Measurements from ENCODE around the gene KRTAP5-3.

The KRTAP5-3 gene

GRCh38 chr11:1565904-1566247 lies 42.4 kb downstream of the KRTAP5-3 start:
- TF ChIP-seq CTCF (IDR thresholded peaks at IDR 0.05; ENCODE audit: borderline replicate concordance, extremely low read depth, low read length, poor library complexity, severe bottlenecking) (no peak), EZH2 (IDR thresholded peaks at IDR 0.05; ENCODE audit: borderline replicate concordance, low read depth, low read length, severe bottlenecking) (no peak)
- no peak for DNase-seq
- Histone ChIP-seq H3K27ac (ENCODE audit: low read length) (no peak overlapping the region), H4K20me1 (ENCODE audit: insufficient read depth, low read length) (peaks cover 14% of the 10 kb centered on the region), H3K4me3 (ENCODE audit: low read depth in 1 of 2, low read length in 2 of 2) (no peak overlapping the region), H3K36me3 (ENCODE audit: insufficient read depth, low read length) (no peaks in the 10 kb centered on the region), H3K9ac (ENCODE audit: low read depth, low read length) (no peak overlapping the region), H3K4me1 (ENCODE audit: insufficient read depth, low read length) (no peaks in the 10 kb centered on the region), H3K27me3 (ENCODE audit: insufficient read depth, low read length, poor library complexity) (peaks cover under 1% of the 10 kb centered on the region), H2AFZ (ENCODE audit: low read depth, low read length) (no peak overlapping the region), H3K9me3 (ENCODE audit: insufficient read depth, low read length, severe bottlenecking) (no peaks in the 10 kb centered on the region), H3K4me2 (ENCODE audit: insufficient read depth, low read length) (no peak overlapping the region), H3K79me2 (ENCODE audit: insufficient read depth, low read length) (no peaks in the 10 kb centered on the region)
- ATAC-seq (ENCODE audit: insufficient read depth, low read depth) = no peak

GRCh38 chr11:1565173-1565903 lies 42.9 kb downstream of the KRTAP5-3 start:
- no peak for ATAC-seq (ENCODE audit: insufficient read depth, low read depth)
- no peak overlapping the region for H3K27ac ChIP-seq (ENCODE audit: low read length)
- H2AFZ ChIP-seq (ENCODE audit: low read depth, low read length) = no peak overlapping the region
- H3K27me3 ChIP-seq (ENCODE audit: insufficient read depth, low read length, poor library complexity) = peaks cover 5% of the 10 kb centered on the region
- H3K4me3 ChIP-seq (ENCODE audit: low read depth in 1 of 2, low read length in 2 of 2) = no peak overlapping the region
- DNase-seq = no peak
- no peaks in the 10 kb centered on the region for H3K36me3 ChIP-seq (ENCODE audit: insufficient read depth, low read length)
- H3K4me2 ChIP-seq (ENCODE audit: insufficient read depth, low read length) = no peak overlapping the region
- H3K4me1 ChIP-seq (ENCODE audit: insufficient read depth, low read length) = no peaks in the 10 kb centered on the region
- TF ChIP-seq EZH2 (IDR thresholded peaks at IDR 0.05; ENCODE audit: borderline replicate concordance, low read depth, low read length, severe bottlenecking) (no peak), CTCF (IDR thresholded peaks at IDR 0.05; ENCODE audit: borderline replicate concordance, extremely low read depth, low read length, poor library complexity, severe bottlenecking) (no peak)
- H4K20me1 ChIP-seq (ENCODE audit: insufficient read depth, low read length) = peaks cover 17% of the 10 kb centered on the region
- H3K79me2 ChIP-seq (ENCODE audit: insufficient read depth, low read length) = no peaks in the 10 kb centered on the region
- H3K9ac ChIP-seq (ENCODE audit: low read depth, low read length) = no peak overlapping the region
- no peaks in the 10 kb centered on the region for H3K9me3 ChIP-seq (ENCODE audit: insufficient read depth, low read length, severe bottlenecking)

- Histone ChIP-seq H3K9me3 (ENCODE audit: insufficient read depth, low read length, severe bottlenecking) (no peaks in the 10 kb centered on the region), H3K9ac (ENCODE audit: low read depth, low read length) (no peak overlapping the region), H3K36me3 (ENCODE audit: insufficient read depth, low read length) (no peaks in the 10 kb centered on the region), H2AFZ (ENCODE audit: low read depth, low read length) (no peak overlapping the region), H3K79me2 (ENCODE audit: insufficient read depth, low read length) (no peaks in the 10 kb centered on the region), H3K4me2 (ENCODE audit: insufficient read depth, low read length) (no peak overlapping the region), H3K4me3 (ENCODE audit: low read depth in 1 of 2, low read length in 2 of 2) (no peak overlapping the region), H3K27ac (ENCODE audit: low read length) (no peak overlapping the region), H3K27me3 (ENCODE audit: insufficient read depth, low read length, poor library complexity) (peaks cover 8% of the 10 kb centered on the region), H3K4me1 (ENCODE audit: insufficient read depth, low read length) (no peaks in the 10 kb centered on the region), H4K20me1 (ENCODE audit: insufficient read depth, low read length) (peaks cover 16% of the 10 kb centered on the region)
- DNase-seq (peak; percentile 14), ATAC-seq (ENCODE audit: insufficient read depth, low read depth) (peak; percentile 51; the same call in 2 of the 3 replicates)
- TF ChIP-seq EZH2 (IDR thresholded peaks at IDR 0.05; ENCODE audit: borderline replicate concordance, low read depth, low read length, severe bottlenecking) (no peak), CTCF (IDR thresholded peaks at IDR 0.05; ENCODE audit: borderline replicate concordance, extremely low read depth, low read length, poor library complexity, severe bottlenecking) (no peak)
Measured at GRCh38 chr11:1564535-1565172, 43.6 kb downstream of the KRTAP5-3 start.
